Measurements from ENCODE around the gene TEX13D. TPM values are rescaled to one million over a fixed set of nuclear protein-coding genes. Genes with fewer than 3 reads are reported as not detected.
A peak's percentile ranks its signal among the peaks of the same experiment; 100 is the strongest.

The TEX13D gene
- total RNA-seq, 2 experiments from 2014 or later = not detected

- intact Hi-C loops (cut with micrococcal nuclease; ENCODE audit: unreplicated experiment) = no loop called here
- Histone ChIP-seq H3K79me2 (ENCODE audit: insufficient read depth, low read depth, low read length) (no peaks in the 10 kb centered on the region), H3K9me2 (ENCODE audit: insufficient read depth, low read length) (no peaks in the 10 kb centered on the region), H3K4me1 (ENCODE audit: insufficient read depth, low read length, poor library complexity, severe bottlenecking) (peaks cover 55% of the 10 kb centered on the region), H3K36me3 (ENCODE audit: insufficient read depth, low read length) (no peaks in the 10 kb centered on the region), H2AFZ (ENCODE audit: low read length) (peak overlapping the region; percentile 89; the same call in 1 of the 2 replicates), H4K20me1 (ENCODE audit: insufficient read depth, low read length) (no peaks in the 10 kb centered on the region), H3K9me3 (ENCODE audit: low read length) (no peaks in the 10 kb centered on the region), H3K27ac (ENCODE audit: low read depth, low read length, poor library complexity, severe bottlenecking) (peak overlapping the region; percentile 25), H3K4me2 (ENCODE audit: low read length) (peak overlapping the region; percentile 57), H3K4me3 (ENCODE audit: low read depth, low read length, poor library complexity, severe bottlenecking) (peak overlapping the region; percentile 7)
- BruUV-seq (replicated peaks) = no TSS peak
- TF ChIP-seq EZH2phosphoT487 (IDR thresholded peaks at IDR 0.05; ENCODE audit: borderline replicate concordance, low read depth, low read length) = no peak
- TF ChIP-seq CTCF (conservative IDR thresholded peaks at IDR 0.05; ENCODE audit: low read length) = no peak
- peak; percentile 20 for DNase-seq (ENCODE audit: low spot score)
- ChIA-PET POLR2A (no interaction called here), CTCF (ENCODE audit: unreplicated experiment) (no interaction called here)
Measured at GRCh38 chrX:124344246-124344645, 11.8 kb downstream of the TEX13D start.

GRCh38 chrX:124346117-124346876, 13.8 kb downstream of the TEX13D start, which contains the start of gene SH2D1A:
TSS of gene SH2D1A (plus strand) at chrX:124346563. CDS start at chrX:124346643, 80 bp downstream.
- peak within 1 kb of the TSS; percentile 33 for H3K27ac ChIP-seq (ENCODE audit: low read depth, low read length, poor library complexity, severe bottlenecking)
- no peaks in the 10 kb centered on the region for H3K9me3 ChIP-seq (ENCODE audit: low read length)
- peak; percentile 52 for DNase-seq (ENCODE audit: low spot score)
- peak within 1 kb of the TSS; percentile 52 for H3K4me2 ChIP-seq (ENCODE audit: low read length)
- intact Hi-C loops (cut with micrococcal nuclease; ENCODE audit: unreplicated experiment) = no loop called here
- no peaks in the 10 kb centered on the region for H3K79me2 ChIP-seq (ENCODE audit: insufficient read depth, low read depth, low read length)
- CTCF ChIA-PET (ENCODE audit: unreplicated experiment) = no interaction called here
- H3K9me2 ChIP-seq (ENCODE audit: insufficient read depth, low read length) = no peaks in the 10 kb centered on the region
- peaks cover 55% of the 10 kb centered on the region for H3K4me1 ChIP-seq (ENCODE audit: insufficient read depth, low read length, poor library complexity, severe bottlenecking)
- BruUV-seq (replicated peaks) = no TSS peak
- H3K4me3 ChIP-seq (ENCODE audit: low read depth, low read length, poor library complexity, severe bottlenecking) = peak within 1 kb of the TSS; percentile 52
- peak within 1 kb of the TSS; percentile 73; the same call in 1 of the 2 replicates for H2AFZ ChIP-seq (ENCODE audit: low read length)
- H3K36me3 ChIP-seq (ENCODE audit: insufficient read depth, low read length) = no peaks in the 10 kb centered on the region
- TF ChIP-seq CTCF (conservative IDR thresholded peaks at IDR 0.05; ENCODE audit: low read length) (no peak), EZH2phosphoT487 (IDR thresholded peaks at IDR 0.05; ENCODE audit: borderline replicate concordance, low read depth, low read length) (no peak)
- H4K20me1 ChIP-seq (ENCODE audit: insufficient read depth, low read length) = no peaks in the 10 kb centered on the region
- POLR2A ChIA-PET = interaction anchor here (0.6 kb wide), 1 partner anchor 21 kb away, joined by 4 read pairs; no protein-coding TSS in a partner anchor

- H3K27ac ChIP-seq (ENCODE audit: low read depth, low read length, poor library complexity, severe bottlenecking) = peak overlapping the region; percentile 33
- H3K4me3 ChIP-seq (ENCODE audit: low read depth, low read length, poor library complexity, severe bottlenecking) = peak overlapping the region; percentile 52
- H3K9me3 ChIP-seq (ENCODE audit: low read length) = no peaks in the 10 kb centered on the region
- TF ChIP-seq EZH2phosphoT487 (IDR thresholded peaks at IDR 0.05; ENCODE audit: borderline replicate concordance, low read depth, low read length) = no peak
- no peak for TF ChIP-seq CTCF (conservative IDR thresholded peaks at IDR 0.05; ENCODE audit: low read length)
- H3K9me2 ChIP-seq (ENCODE audit: insufficient read depth, low read length) = no peaks in the 10 kb centered on the region
- H3K79me2 ChIP-seq (ENCODE audit: insufficient read depth, low read depth, low read length) = no peaks in the 10 kb centered on the region
- CTCF ChIA-PET (ENCODE audit: unreplicated experiment) = no interaction called here
- no peaks in the 10 kb centered on the region for H4K20me1 ChIP-seq (ENCODE audit: insufficient read depth, low read length)
- no peak for DNase-seq (ENCODE audit: low spot score)
- peaks cover 55% of the 10 kb centered on the region for H3K4me1 ChIP-seq (ENCODE audit: insufficient read depth, low read length, poor library complexity, severe bottlenecking)
- intact Hi-C loops (cut with micrococcal nuclease; ENCODE audit: unreplicated experiment) = no loop called here
- H3K4me2 ChIP-seq (ENCODE audit: low read length) = peak overlapping the region; percentile 52
- BruUV-seq (replicated peaks) = no TSS peak
- H3K36me3 ChIP-seq (ENCODE audit: insufficient read depth, low read length) = no peaks in the 10 kb centered on the region
- POLR2A ChIA-PET = interaction anchor here (0.7 kb wide), 1 partner anchor 17 kb away, joined by 3 read pairs; no protein-coding TSS in a partner anchor
- no peak overlapping the region for H2AFZ ChIP-seq (ENCODE audit: low read length)
Measured at GRCh38 chrX:124346877-124347241, 14.4 kb downstream of the TEX13D start.
